GM21717 (cell line): Measurements from ENCODE around the gene MPI.
"Not testable (repeated sequence)": the region's sequence is repeated elsewhere in the genome, so short reads cannot be mapped to it uniquely, and the experiment has no call there.

Experiments used
- ATAC-seq: cut with Tn5 transposase; IDR thresholded peaks from one replicate; pipeline ENCODE4 v1.9.1; 2021; ENCODE audit warnings: mild to moderate bottlenecking, moderate library complexity; ENCODE audit not compliant: unreplicated experiment

MPI gene

GRCh38 chr15:74890665-74890960, 771 bp downstream of the MPI start:
- no peak for ATAC-seq

- no peak for ATAC-seq
Observed at GRCh38 chr15:74891469-74891868, 1.6 kb downstream of the MPI start.

- ATAC-seq, result no peak
Observed at GRCh38 chr15:74892313-74892712, 2.5 kb downstream of the MPI start.

DNA sequence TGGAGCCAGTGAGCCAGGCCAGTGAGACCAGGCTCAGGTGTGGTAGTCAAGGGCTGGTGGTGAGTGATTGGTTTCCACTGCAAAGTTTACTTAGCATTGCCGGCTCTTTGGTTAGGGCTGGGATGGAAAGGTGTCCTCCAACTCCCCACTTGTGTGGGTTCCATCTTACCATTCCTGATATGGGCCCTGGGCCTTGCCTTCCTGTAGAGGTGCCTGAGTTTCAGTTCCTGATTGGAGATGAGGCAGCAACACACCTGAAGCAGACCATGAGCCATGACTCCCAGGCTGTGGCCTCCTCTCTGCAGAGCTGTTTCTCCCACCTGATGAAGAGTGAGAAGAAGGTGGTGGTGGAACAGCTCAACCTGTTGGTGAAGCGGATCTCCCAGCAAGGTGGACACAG, 3.1 kb downstream of the MPI start:
- no peak for ATAC-seq

- ATAC-seq, result no peak
Observed at GRCh38 chr15:74893627-74894026, 3.8 kb downstream of the MPI start.

- ATAC-seq, result not testable (repeated sequence)
Observed at GRCh38 chr15:74894383-74894782, 4.5 kb downstream of the MPI start.

GRCh38 chr15:74895830-74896229, 6.0 kb downstream of the MPI start:
- ATAC-seq, result no peak

GRCh38 chr15:74896316-74896715, 6.5 kb downstream of the MPI start:
- ATAC-seq, result no peak

- ATAC-seq, result no peak
Observed at GRCh38 chr15:74897300-74897701, 7.5 kb downstream of the MPI start.

- ATAC-seq, result no peak
Observed at GRCh38 chr15:74901612-74902063, 11.8 kb downstream of the MPI start.

GRCh38 chr15:74902295-74903075, 12.6 kb downstream of the MPI start:
- ATAC-seq, result no peak

DNA sequence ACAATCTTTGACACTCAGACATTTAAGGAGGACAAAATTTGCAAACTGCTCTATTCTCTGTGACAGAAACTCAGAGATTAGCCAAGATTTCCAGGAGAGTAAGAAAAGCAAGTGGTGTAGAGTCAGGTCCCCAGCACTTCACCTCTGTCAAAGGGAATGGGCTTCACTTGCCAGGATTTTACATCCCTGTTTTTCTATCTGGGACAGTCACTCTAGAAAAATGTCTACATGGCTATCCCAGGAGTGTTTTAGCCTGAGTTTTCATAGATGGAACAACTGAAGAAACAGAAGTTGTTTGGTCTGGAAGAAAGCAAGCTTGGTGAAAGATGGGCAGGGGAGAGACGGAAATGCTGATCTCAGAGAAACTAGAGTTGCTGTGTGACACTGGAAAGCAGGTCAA, 13.8 kb downstream of the MPI start:
- ATAC-seq, result no peak

DNA sequence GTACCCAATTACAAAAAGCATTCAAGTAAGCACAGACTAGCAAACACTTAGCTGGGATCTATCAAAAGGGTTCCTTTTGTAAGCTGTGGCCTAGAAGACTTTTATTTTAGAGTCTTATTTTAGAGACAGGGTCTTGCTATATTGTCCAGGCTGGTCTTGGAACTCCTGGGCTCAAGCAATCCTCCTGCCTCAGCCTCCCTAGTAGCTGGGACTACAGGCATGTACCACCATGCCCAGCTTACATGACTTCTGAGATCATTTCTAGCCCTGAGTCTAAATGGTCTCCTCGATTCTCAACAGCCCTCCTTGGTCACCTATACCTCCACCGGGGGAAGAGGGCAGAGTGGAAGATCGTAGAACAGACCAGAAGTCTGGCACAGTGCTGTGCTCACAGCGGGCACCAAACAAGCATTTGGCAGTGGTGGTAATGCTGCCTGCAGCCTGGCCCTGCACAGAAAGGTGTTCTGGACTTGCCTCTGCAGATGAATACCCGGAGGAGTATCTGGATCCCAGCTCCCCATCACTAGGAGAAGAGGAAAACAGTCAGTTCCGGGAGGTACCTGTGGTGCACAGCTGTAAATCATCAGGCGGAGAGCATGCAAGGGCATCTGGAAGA, 14.5 kb downstream of the MPI start:
- no peak for ATAC-seq

DNA sequence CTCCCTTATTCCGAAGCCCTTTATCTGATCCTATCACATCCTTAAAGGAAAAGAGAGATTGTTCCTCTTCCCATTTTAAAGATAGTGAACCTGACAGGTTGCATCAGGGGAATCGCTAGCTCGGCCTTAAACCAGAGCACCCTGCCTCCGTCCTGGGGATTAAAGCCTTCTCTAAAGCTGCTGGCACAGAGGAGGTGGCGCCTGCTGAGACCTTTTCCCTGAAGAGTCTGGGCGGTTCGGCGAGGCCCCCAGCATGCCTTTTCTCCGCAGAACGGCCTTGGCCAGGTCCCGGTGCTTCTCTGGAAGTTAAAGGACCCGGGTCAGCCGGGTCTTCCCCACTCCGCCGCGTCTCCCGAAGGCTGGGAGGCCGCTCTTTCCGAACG, 16.2 kb downstream of the MPI start:
- peak; percentile 11 for ATAC-seq

- peak; percentile 68 for ATAC-seq
Observed at GRCh38 chr15:74906450-74907162, 16.8 kb downstream of the MPI start, which contains the start of gene FAM219B. Gene FAM219B, minus strand, starts transcription at chr15:74906851. Its CDS starts 51 bp downstream, at chr15:74906800.

- ATAC-seq, result no peak
Observed at GRCh38 chr15:74907163-74907870, 17.5 kb downstream of the MPI start.

GRCh38 chr15:74908635-74909034, 18.8 kb downstream of the MPI start:
- ATAC-seq, result no peak

- no peak for ATAC-seq
Observed at GRCh38 chr15:74913041-74913440, 23.2 kb downstream of the MPI start.

- not testable (repeated sequence) for ATAC-seq
Observed at GRCh38 chr15:74913799-74914198, 24.0 kb downstream of the MPI start.

GRCh38 chr15:74917676-74918075, 27.8 kb downstream of the MPI start:
- no peak for ATAC-seq

DNA sequence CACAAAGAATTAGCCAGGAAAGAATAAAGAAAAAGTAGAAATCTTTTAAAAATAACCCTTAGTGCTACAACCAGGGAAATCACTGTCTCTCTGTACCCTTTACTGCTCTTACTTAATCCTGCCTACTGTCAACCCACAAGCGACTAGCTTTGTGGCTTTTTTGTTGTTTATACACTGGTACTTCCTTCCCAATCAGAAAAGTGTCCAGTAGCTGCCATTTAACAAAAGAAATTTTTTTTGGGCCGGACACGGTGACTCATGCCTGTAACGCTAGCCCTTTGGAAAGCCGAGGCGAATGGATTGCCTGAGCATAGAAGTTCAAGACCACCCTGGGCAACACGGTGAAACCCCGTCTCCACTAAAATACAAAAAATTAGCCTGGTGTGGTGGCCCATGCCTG, 30.6 kb downstream of the MPI start:
- ATAC-seq, result no peak
